ENCODE data around the gene SIRT5. TPM values are rescaled to one million over a fixed set of nuclear protein-coding genes. Genes with fewer than 3 reads are reported as not detected.

Gene SIRT5
- polyA plus RNA-seq, 3 donors, result 18.8 to 25.5 (median 21.1) TPM

- DNase-seq (ENCODE audit: extremely low read depth in 1 of 11, low read depth in 9 of 11, low spot score in 4 of 11), result peak in 10 of 11 donors; percentile 88 to 94 (median 91)
Measured at GRCh38 chr6:13574149-13574570, 241 bp upstream of the SIRT5 start.

DNA sequence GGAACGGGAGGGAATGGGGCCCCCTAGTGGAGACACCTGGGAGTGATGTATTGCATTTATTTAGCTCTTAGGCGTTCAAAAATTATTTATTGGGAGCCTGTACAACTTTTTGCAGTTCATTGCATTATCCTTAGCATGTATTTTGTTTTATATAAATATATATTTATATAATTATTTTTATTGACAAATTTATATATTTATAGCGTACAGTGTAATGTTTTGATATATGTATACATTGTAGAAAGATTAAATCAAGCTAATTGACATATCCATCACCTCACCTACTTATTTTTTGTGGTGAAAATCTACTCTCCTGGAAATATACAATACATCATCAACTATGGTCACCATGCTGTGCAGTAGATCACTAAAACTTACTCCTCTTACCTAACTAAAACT, 975 bp downstream of the SIRT5 start:
- DNase-seq (ENCODE audit: extremely low read depth in 1 of 11, low read depth in 9 of 11, low spot score in 4 of 11), result no peak

- DNase-seq (ENCODE audit: extremely low read depth in 1 of 11, low read depth in 9 of 11, low spot score in 4 of 11), result no peak
Measured at GRCh38 chr6:13576017-13576416, 1.6 kb downstream of the SIRT5 start.

- DNase-seq (ENCODE audit: extremely low read depth in 1 of 11, low read depth in 9 of 11, low spot score in 4 of 11), result no peak
Measured at GRCh38 chr6:13577926-13578325, 3.5 kb downstream of the SIRT5 start.

- no peak for DNase-seq (ENCODE audit: extremely low read depth in 1 of 11, low read depth in 9 of 11, low spot score in 4 of 11)
Measured at GRCh38 chr6:13579911-13580310, 5.5 kb downstream of the SIRT5 start.

GRCh38 chr6:13581700-13582229, 7.4 kb downstream of the SIRT5 start:
- DNase-seq (ENCODE audit: extremely low read depth in 1 of 11, low read depth in 9 of 11, low spot score in 4 of 11), result no peak

DNA sequence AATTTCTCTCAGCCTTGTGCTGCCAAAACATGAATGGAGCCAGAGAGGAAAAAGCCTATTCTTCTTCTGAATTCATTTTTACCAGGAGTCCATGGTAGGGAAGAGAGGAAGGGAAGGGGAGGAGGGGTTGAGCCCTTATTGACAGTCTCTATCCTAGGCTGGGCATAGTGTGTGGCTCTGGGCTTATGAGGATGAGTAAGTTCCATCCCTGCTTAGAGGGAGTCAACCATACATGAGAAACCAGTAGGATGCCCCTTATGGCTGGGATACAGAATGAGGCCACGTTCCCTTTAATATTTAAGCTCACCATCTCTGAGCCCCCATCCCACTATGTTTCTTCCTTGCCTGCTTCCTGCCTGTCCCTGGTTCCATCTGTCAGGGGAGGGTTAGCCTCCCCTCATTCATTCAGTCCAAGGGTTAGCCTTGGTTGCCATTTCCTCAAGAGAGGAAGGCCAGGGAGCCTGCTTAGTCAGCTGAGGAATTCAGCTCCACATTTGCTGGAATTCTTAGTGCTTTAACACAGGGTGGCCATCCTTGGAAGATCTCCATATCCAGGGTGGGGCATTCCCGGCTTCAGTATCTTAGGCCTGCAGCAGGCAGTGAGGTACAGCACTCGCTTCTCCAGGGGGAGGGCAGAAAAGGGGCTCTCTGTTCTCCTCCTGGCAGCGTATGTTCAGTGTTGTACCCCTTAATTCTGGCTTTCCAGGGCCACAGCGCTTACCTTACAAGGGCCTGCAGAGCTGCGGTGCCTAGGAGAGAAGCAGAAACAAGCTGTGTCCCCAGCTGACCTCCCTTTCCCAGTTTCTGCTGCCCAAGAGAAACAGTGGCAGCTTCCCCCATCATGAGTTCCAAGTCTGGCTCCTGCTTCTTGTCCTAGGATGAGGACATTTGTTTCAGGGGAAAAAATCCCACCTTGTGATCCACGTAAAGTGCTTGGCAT, 12.5 kb downstream of the SIRT5 start:
- no peak for DNase-seq (ENCODE audit: extremely low read depth in 1 of 11, low read depth in 9 of 11, low spot score in 4 of 11)

DNA sequence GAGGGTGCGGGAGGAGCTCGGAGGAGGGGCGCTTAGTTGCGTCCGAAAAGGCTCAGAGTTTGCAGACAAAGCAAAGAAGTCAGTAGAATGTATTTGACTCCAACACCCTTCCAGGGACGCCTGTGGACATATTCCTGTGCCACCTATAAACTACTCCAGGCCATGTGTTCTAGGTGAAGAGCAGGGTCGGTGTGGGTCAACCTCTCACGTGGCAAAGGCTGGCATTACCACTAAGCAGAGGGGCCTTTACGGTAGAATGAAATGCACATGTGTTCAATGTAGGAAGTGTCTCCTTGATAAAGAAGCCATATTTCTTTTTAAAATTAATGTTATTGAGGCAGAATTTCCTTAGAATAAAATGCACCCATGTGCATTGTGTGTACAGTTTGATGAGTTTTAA, 15.4 kb downstream of the SIRT5 start:
- no peak for DNase-seq (ENCODE audit: extremely low read depth in 1 of 11, low read depth in 9 of 11, low spot score in 4 of 11)

DNA sequence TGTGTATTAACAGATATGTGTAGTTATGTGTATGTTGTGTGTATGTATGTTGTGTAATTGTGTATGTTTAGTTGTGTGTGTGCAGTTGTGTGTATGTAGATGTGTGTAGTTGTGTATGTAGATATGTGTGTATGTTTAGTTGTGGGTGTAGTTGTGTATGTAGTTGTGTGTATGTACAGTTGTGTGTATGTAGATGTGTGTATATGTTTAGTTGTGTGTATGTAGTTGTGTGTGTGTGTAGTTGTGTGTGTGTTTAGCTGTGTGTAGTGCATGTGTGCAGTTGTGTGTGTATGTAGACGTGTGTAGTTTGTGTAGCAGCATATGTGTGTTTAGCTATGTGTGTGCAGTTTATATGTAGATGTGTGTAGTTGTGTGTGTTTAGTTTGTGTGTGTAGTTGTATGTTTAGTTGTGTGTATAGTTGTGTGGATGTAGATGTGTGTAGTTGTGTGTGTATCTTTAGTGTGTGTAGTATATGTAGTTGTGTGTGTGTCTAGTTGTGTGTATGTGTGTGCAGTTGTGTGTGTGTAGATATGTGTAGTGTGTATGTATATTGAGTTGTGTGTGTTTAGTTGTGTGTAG, 16.3 kb downstream of the SIRT5 start:
- no peak for DNase-seq (ENCODE audit: extremely low read depth in 1 of 11, low read depth in 9 of 11, low spot score in 4 of 11)

DNA sequence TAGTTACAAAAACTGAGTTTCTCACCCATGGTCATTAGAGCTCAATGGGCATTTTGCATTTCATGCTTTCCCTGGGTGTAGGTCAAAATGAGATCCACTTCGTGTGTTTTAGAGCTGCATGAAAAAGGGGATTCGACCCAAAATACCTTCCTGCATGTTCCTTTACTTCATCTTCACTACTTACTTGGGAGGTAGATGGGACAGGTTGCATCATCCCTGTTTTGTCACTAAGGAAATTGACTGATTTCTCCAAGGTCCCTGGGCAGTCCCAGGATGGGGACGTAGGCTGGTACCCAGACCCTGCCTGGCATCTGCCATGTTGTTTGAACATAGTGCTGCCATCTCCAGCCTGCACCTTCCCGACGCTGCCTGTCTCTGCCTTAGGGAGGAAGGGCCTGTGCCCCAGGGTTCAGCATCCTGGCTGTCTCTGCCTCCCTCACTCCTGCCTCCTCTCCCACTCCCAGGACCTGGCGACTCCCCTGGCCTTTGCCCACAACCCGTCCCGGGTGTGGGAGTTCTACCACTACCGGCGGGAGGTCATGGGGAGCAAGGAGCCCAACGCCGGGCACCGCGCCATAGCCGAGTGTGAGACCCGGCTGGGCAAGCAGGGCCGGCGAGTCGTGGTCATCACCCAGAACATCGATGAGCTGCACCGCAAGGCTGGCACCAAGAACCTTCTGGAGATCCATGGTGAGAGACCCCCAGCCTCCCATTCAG, 17.0 kb downstream of the SIRT5 start:
- no peak for DNase-seq (ENCODE audit: extremely low read depth in 1 of 11, low read depth in 9 of 11, low spot score in 4 of 11)

GRCh38 chr6:13593103-13593502, 18.7 kb downstream of the SIRT5 start:
- DNase-seq (ENCODE audit: extremely low read depth in 1 of 11, low read depth in 9 of 11, low spot score in 4 of 11), result no peak

GRCh38 chr6:13593720-13594119, 19.3 kb downstream of the SIRT5 start:
- DNase-seq (ENCODE audit: extremely low read depth in 1 of 11, low read depth in 9 of 11, low spot score in 4 of 11), result no peak

DNA sequence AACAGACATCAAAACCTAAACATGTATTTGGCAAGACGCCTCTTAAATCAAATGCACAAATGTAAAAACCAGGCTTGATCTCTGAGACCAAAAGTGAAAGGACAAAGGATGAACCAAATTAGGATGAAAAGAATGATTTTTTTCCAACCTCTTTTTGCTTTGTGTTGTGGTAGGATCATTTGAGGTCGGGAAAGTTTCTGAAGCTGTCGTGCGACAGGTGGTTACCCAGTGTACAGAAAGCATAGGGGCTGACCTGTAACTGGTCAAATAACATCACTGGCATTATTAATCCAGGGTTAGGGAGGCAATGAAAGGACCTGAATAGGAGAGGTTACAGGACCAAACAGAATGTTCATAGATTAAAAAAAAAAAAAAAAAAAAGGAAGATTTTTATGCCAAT, 22.7 kb downstream of the SIRT5 start:
- no peak for DNase-seq (ENCODE audit: extremely low read depth in 1 of 11, low read depth in 9 of 11, low spot score in 4 of 11)

- DNase-seq (ENCODE audit: extremely low read depth in 1 of 11, low read depth in 9 of 11, low spot score in 4 of 11), result no peak
Measured at GRCh38 chr6:13600036-13600435, 25.6 kb downstream of the SIRT5 start.

DNA sequence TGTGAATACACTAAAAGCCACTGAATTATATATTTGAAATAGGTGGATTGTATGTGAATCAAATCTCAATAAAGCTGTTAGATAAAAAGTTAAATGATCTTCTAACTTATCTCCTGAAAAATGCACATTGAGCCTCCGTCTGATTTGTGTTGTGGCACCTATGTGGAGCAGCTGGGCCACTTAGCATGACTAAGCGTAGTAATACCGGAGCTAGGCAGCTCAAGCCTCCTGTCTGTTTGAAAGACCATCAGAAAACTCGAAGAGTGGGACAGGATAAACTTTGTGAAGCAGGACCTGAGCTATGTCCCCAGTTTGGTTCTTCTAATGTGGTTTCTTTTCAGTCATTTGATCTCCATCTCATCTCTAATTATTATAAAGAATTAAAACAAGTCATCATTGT, 29.7 kb downstream of the SIRT5 start:
- DNase-seq (ENCODE audit: extremely low read depth in 1 of 11, low read depth in 9 of 11, low spot score in 4 of 11), result no peak

GRCh38 chr6:13604546-13605416, 30.4 kb downstream of the SIRT5 start:
- no peak for DNase-seq (ENCODE audit: extremely low read depth in 1 of 11, low read depth in 9 of 11, low spot score in 4 of 11)

GRCh38 chr6:13605634-13606033, 31.2 kb downstream of the SIRT5 start:
- no peak for DNase-seq (ENCODE audit: extremely low read depth in 1 of 11, low read depth in 9 of 11, low spot score in 4 of 11)

DNA sequence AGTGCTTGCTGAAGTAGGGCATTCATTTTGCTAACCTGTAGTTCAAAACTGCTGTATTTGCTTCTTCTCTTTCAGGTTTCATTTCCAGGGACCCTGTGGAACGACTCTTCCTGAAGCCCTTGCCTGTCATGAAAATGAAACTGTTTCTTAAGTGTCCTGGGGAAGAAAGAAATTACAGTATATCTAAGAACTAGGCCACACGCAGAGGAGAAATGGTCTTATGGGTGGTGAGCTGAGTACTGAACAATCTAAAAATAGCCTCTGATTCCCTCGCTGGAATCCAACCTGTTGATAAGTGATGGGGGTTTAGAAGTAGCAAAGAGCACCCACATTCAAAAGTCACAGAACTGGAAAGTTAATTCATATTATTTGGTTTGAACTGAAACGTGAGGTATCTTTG, 37.3 kb downstream of the SIRT5 start:
- no peak for DNase-seq (ENCODE audit: extremely low read depth in 1 of 11, low read depth in 9 of 11, low spot score in 4 of 11)
